Kidney (tissue), 14 donors: ENCODE data around the gene ZFP82. TPM values are rescaled to one million over a fixed set of nuclear protein-coding genes. Genes with fewer than 3 reads are reported as not detected.
A peak's percentile ranks its signal among the peaks of the same experiment; 100 is the strongest.

Experiments used
- DNase-seq, 5 donors: peaks; one replicate each; pipeline ENCODE4 v3.0.0-alpha.2; 2013 to 2020
- FAIRE-seq: peaks from 2 replicates; lab custom pipeline; 2012; peaks lifted over from hg19 to GRCh38; lab: Jason Lieb, UNC
- H3K27ac ChIP-seq, 2 donors: one replicate each; pipeline ENCODE4 v1.7.0; 2013; ENCODE audit warnings: low read depth in 2 of 2, low read length in 2 of 2, inconsistent platforms in 1 of 2
- H3K27me3 ChIP-seq: one replicate; pipeline ENCODE4 v1.7.1; 2013; ENCODE audit warnings: low read length, inconsistent platforms; ENCODE audit not compliant: control insufficient read depth, insufficient read depth
- H3K36me3 ChIP-seq, 3 donors: one replicate each; pipeline versions ENCODE4 v1.7.0 to v1.7.1; 2013; ENCODE audit warnings: low read length in 3 of 3, control low read depth in 1 of 3, inconsistent platforms in 1 of 3; ENCODE audit not compliant: insufficient read depth in 3 of 3, control insufficient read depth in 2 of 3
- H3K4me1 ChIP-seq, 3 donors: one replicate each; pipeline versions ENCODE4 v1.7.0 to v1.7.1; 2013; ENCODE audit warnings: low read length in 3 of 3, inconsistent platforms in 1 of 3, low read depth in 1 of 3; ENCODE audit not compliant: control insufficient read depth in 2 of 3, insufficient read depth in 2 of 3
- H3K4me3 ChIP-seq, 3 donors: one replicate each; pipeline versions ENCODE4 v1.7.0 to v1.8.1; 2013; ENCODE audit warnings: low read length in 3 of 3, control low read depth in 1 of 3, inconsistent platforms in 1 of 3
- H3K9ac ChIP-seq, 3 donors: one replicate each; pipeline versions ENCODE4 v1.7.0 to v1.7.1; 2013; ENCODE audit warnings: low read length in 3 of 3, control low read depth in 1 of 3, inconsistent platforms in 1 of 3
- H3K9me3 ChIP-seq, 3 donors: one replicate each; pipeline versions ENCODE4 v1.7.0 to v1.7.1; 2013; ENCODE audit warnings: low read length in 3 of 3, control low read depth in 1 of 3, inconsistent platforms in 1 of 3; ENCODE audit not compliant: control insufficient read depth in 2 of 3, insufficient read depth in 1 of 3
- CTCF ChIP-seq: IDR thresholded peaks from 3 replicates; pipeline ENCODE4 v1.5.1; 2012; ENCODE audit warnings: mild to moderate bottlenecking, moderate library complexity, borderline replicate concordance; ENCODE audit not compliant: insufficient read depth; ENCODE audit errors: extremely low read depth
- intact Hi-C: fragments of 100-400 bp; cut with DNase I; formaldehyde crosslinking; loops from one replicate; pipeline ENCODE4 v1.11.1; 2022
- polyA plus RNA-seq: library from polyadenylated mRNA; stranded (reverse); fragments of 350-450 nt; fragmentation: Illumina TruSeq; extraction: RNeasy Lipid Tissue Mini Kit (QIAGEN cat#74804); gene quantifications from one replicate; pipeline ENCODE4 v1.2.3, GENCODE V29; 2014; ENCODE audit warnings: low read depth, low replicate concordance; ENCODE audit not compliant: insufficient read depth
- total RNA-seq: library from RNA; stranded (reverse); fragmentation: NEBNext Ultra II Directional; extraction: Animal tissue kit (Norgen Biotek cat#: 25700); gene quantifications from one replicate; pipeline ENCODE4 v1.2.1, GENCODE V29; 2021
- donor health status: control.
- donor health status: control.
- donor health status: control.
- donor health status: control.
- donor health status: control.
- donor health status: DM: yes; HTN: yes; CAD: no.
- donor health status: Normal renal cell carcinoma (clear cell type).

ZFP82 gene
- total and polyA plus RNA-seq, 2 donors from 2014 or later: 4.5 to 7.9 TPM

- H3K4me3 ChIP-seq: peak overlapping the region; percentile 34 to 67 (median 55)
- H3K4me1 ChIP-seq: peaks cover 0 to 9% (median 0%) of the 10 kb centered on the region in 3 donors
- intact Hi-C loops: no loop called here
- H3K27me3 ChIP-seq: no peaks in the 10 kb centered on the region
- no peak overlapping the region for H3K27ac ChIP-seq
- TF ChIP-seq CTCF: no peak
- H3K36me3 ChIP-seq: no peaks in the 10 kb centered on the region
- no peak overlapping the region for H3K9ac ChIP-seq
- no peaks in the 10 kb centered on the region for H3K9me3 ChIP-seq
- DNase-seq: peak in 1 of 5 donors; percentile 1
- no peak for FAIRE-seq
Observed at GRCh38 chr19:36421749-36422481, 3.5 kb upstream of the ZFP82 start.

DNA sequence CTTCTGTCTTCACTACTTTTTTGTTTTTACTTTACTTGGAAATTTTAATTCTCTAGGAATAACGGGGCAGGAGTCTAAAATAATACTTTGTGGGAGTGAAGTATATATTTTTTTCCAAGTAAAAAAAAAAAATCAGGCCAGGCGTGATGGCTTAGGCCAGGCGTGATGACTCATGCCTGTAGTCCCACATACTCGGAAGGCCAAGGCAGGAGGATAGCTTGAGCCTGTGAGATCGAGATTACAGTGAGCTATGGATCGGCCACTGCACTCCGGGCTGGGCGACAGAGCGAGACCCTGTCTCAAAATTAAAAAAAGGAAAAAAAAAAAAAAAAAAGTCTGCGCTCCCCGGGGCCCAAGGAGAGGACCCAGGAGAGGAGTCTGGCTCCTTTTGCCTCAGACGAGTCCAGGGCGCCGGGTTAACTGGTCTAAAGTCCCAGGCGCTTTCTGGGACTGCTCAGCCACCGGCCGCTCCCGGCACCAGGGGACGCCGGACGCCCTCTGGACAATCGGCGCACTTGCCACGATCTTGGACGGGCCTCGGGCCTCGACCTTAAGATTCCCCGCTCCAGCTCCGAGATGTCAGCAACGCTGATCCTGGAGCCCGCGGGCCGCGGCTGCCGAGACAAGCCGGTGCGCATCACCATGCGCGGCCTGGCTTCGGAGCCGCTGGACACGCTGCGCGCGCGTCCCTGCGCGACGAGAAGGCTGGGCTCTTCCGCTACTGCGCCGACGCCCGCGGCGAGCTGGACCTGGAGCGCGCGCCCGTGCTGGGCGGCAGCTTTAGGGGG is 2.7 kb upstream of the ZFP82 start:
- Histone ChIP-seq H3K36me3 (no peaks in the 10 kb centered on the region), H3K9ac (no peak overlapping the region), H3K27ac (no peak overlapping the region), H3K27me3 (no peaks in the 10 kb centered on the region), H3K9me3 (no peaks in the 10 kb centered on the region), H3K4me1 (peaks cover 0 to 9% (median 0%) of the 10 kb centered on the region in 3 donors), H3K4me3 (peak overlapping the region; percentile 34 to 67 (median 55))
- FAIRE-seq: no peak
- DNase-seq: peak; percentile 59 to 81 (median 61)
- no peak for TF ChIP-seq CTCF
- intact Hi-C loops: no loop called here

DNA sequence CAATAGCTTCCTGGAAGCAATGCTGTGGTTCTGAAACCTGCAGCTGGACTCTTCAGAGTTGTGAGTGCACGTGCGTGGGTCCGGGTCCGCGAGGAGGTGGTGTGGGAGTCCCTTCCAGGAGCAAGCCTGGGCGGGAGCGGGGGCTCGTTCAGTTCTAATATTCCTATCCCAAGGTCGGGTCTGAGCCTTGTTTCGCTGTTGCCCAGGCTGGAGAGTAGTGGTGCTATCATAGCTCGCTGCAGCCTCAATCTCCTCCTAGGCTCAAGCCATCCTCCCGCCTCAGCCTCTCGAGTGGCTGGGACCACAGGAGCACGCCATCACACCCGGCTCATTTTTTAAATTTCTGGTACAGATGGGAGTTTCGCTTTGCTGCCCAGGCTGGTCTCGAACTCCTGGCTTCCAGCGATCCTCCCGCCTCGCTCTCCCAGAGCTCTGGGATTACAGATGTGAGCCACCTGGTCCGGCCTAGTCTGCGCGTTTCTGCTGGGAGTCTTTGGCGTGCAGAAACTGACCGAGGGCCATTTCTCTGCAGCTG is 625 bp downstream of the ZFP82 start:
- H3K9ac ChIP-seq: peak overlapping the region; percentile 66 to 96 (median 84)
- intact Hi-C loops: no loop called here
- no peaks in the 10 kb centered on the region for H3K36me3 ChIP-seq
- peaks cover 0 to 9% (median 0%) of the 10 kb centered on the region in 3 donors for H3K4me1 ChIP-seq
- FAIRE-seq (no peak), DNase-seq (peak in 1 of 5 donors; percentile 67)
- H3K27me3 ChIP-seq: no peaks in the 10 kb centered on the region
- H3K4me3 ChIP-seq: peak overlapping the region; percentile 80 to 91 (median 81)
- H3K27ac ChIP-seq: peak overlapping the region in 1 of 2 donors; percentile 85
- H3K9me3 ChIP-seq: no peaks in the 10 kb centered on the region
- TF ChIP-seq CTCF: no peak
